Activated CD8-positive, alpha-beta memory T cell treated with anti-CD3 and anti-CD28 coated beads, Interleukin-2, amount 50 U/mL, for 24 hours (primary cell): ENCODE results near the gene GRHL3.

Experiments used
- DNase-seq: peaks from one replicate; pipeline ENCODE4 v3.0.0-alpha.2; 2020; ENCODE audit errors: extremely low read depth

GRHL3 gene

GRCh38 chr1:24317956-24318614, 1.1 kb upstream of the GRHL3 start:
- DNase-seq = no peak

- no peak for DNase-seq
Observed at GRCh38 chr1:24318615-24319311, 394 bp upstream of the GRHL3 start.

- no peak for DNase-seq
Observed at GRCh38 chr1:24319962-24320361, 805 bp downstream of the GRHL3 start.

- no peak for DNase-seq
Observed at GRCh38 chr1:24321126-24321525, 2.0 kb downstream of the GRHL3 start.

GRCh38 chr1:24321697-24322469, 2.7 kb downstream of the GRHL3 start:
- peak; percentile 44 for DNase-seq

GRCh38 chr1:24322470-24323177, 3.5 kb downstream of the GRHL3 start:
- DNase-seq = no peak

GRCh38 chr1:24323281-24323680, 4.1 kb downstream of the GRHL3 start:
- DNase-seq = no peak

- no peak for DNase-seq
Observed at GRCh38 chr1:24324903-24325302, 5.7 kb downstream of the GRHL3 start.

- no peak for DNase-seq
Observed at GRCh38 chr1:24325587-24326449, 6.7 kb downstream of the GRHL3 start.

GRCh38 chr1:24327486-24327885, 8.3 kb downstream of the GRHL3 start:
- no peak for DNase-seq

- no peak for DNase-seq
Observed at GRCh38 chr1:24327891-24328290, 8.7 kb downstream of the GRHL3 start.

GRCh38 chr1:24329331-24329730, 10.2 kb downstream of the GRHL3 start:
- no peak for DNase-seq

GRCh38 chr1:24329797-24330543, 10.8 kb downstream of the GRHL3 start:
- DNase-seq = no peak

GRCh38 chr1:24331961-24332673, 13.0 kb downstream of the GRHL3 start:
- DNase-seq = no peak

- no peak for DNase-seq
Observed at GRCh38 chr1:24336075-24336474, 16.9 kb downstream of the GRHL3 start.

GRCh38 chr1:24337455-24337854, 18.3 kb downstream of the GRHL3 start:
- no peak for DNase-seq

- DNase-seq = no peak
Observed at GRCh38 chr1:24338447-24338846, 19.3 kb downstream of the GRHL3 start.

- DNase-seq = no peak
Observed at GRCh38 chr1:24339996-24340395, 20.8 kb downstream of the GRHL3 start.

GRCh38 chr1:24340770-24341169, 21.6 kb downstream of the GRHL3 start:
- no peak for DNase-seq

- DNase-seq = no peak
Observed at GRCh38 chr1:24341260-24341659, 22.1 kb downstream of the GRHL3 start.
